ENCODE data around the gene POU4F2.

POU4F2 gene, protein sequence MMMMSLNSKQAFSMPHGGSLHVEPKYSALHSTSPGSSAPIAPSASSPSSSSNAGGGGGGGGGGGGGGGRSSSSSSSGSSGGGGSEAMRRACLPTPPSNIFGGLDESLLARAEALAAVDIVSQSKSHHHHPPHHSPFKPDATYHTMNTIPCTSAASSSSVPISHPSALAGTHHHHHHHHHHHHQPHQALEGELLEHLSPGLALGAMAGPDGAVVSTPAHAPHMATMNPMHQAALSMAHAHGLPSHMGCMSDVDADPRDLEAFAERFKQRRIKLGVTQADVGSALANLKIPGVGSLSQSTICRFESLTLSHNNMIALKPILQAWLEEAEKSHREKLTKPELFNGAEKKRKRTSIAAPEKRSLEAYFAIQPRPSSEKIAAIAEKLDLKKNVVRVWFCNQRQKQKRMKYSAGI

DNA sequence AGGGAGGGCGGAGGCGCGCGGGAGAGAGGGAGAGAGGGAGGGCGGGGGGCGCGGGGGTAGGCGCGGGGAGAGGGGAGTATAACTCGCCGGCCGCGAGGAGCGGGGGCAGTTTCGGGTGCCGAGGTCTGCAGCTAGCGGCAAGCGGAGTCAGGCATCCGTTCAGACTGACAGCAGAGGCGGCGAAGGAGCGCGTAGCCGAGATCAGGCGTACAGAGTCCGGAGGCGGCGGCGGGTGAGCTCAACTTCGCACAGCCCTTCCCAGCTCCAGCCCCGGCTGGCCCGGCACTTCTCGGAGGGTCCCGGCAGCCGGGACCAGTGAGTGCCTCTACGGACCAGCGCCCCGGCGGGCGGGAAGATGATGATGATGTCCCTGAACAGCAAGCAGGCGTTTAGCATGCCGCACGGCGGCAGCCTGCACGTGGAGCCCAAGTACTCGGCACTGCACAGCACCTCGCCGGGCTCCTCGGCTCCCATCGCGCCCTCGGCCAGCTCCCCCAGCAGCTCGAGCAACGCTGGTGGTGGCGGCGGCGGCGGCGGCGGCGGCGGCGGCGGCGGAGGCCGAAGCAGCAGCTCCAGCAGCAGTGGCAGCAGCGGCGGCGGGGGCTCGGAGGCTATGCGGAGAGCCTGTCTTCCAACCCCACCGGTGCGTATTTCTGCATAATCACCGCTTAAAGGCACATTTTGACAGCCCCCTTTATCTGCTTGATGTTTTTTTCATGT, at the start of gene POU4F2:
Gene POU4F2, plus strand, starts transcription at position 108 of the 720 bp plus-strand sequence. Its CDS starts 248 bp downstream, at position 356.
- DNase-seq: no peak

DNA sequence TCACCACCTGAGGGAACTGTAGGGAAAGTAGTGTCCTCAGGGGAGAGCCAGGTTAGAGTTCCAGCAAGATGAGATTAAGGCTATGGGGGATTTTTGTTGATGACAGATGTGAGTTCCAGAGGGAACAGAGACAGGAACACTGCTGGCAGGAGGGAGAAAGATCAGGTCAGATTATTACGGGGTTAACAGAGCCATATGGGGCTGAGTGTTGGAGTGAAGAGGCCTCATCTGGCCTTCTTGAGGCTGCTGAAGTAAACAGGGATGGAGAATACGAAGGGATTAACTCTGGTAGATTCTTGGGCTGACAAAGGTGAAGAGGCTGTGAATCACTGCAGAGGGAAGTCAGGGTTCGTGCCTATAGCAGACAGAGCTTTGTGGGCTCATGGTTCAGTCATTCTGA, 47.9 kb upstream of the POU4F2 start:
- no peak for DNase-seq

DNA sequence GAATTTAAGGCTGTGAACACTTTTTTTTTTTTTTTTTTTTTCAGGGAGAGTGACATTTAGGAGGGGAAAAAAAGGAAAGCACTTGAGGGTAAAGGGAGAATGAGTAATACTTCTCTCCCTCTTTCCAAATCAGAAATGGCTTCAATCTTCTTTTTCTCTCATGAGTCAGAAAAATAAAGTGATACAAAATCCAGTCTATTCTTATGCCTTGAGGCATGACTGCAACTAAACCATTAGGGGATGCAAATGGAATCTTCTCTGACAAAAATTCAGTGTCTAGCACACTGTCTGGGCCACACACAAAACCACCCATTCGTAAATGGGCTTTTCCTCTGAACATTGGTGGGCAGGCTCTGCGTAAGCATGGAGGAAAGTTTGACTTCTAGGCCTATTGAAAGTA, 46.7 kb upstream of the POU4F2 start:
- no peak for DNase-seq

DNA sequence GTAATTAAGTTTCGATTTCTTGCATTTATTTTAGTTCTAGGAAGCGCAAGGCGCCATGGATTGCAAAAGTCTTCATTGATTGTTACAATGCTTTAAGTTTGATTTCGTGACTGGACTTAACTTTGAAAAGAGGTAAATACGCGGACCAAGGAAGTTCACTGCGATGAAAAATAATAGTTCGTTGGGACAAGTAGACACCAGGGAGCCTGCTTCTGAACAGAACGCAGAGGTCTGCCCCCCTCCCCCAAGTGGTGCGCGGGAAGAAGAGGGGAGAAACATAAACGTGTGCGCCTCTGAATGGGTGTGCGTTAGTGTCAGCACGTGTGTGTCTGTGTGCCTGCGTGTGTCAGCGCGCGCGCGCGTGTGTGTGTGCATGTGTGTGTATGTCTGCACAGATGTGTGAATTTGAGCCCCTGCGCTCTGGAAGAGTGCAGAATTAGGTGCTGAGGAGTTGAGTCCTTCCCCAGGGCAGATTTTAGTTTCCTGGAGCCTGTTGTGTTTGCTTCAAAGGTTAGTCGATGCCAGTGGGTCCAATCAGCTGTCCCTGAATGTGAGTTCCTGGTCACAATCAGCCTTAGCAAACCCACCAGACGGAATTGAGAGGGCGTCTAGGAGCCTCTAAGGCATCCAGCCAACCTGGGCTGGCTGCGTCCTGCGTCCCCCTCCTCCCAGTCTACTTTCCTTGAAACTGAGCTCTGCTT, 5.8 kb upstream of the POU4F2 start:
- DNase-seq: no peak

DNA sequence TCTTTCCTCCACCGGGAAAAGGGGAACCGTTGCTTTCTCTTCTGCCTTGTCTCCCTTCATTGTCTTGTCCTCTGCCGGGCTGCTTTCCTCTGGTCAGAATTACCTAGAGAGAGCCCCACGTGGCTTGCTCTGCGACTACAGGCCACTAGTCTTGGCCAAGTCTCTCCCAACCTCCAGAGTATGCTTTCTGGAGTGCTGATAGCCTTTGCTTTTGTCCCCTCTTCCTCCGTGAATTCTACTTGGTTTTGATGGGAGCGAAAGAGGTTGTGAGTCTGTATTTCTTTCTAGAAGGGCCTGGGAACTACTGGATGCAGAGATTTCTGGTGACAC, 5.3 kb upstream of the POU4F2 start:
- no peak for DNase-seq

DNA sequence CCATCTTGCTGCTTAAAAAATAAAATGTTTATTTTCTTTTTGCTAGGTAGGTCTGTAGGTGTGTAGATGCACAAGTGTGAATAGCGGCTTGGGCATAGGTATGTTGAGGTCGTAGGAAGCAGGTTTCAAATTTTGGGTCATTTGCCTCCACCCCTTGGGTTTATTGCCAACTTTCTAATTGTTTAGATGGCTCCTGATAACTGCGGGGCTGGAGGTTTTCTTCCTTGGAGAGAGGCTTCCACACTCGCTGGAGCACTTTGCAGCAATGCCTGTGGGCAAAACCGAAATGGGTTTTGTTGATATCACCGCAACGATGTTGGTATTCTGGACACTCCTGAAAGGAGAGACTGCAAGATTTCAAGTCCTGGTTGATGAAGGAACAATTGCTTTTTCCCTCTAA, 3.9 kb upstream of the POU4F2 start:
- no peak for DNase-seq

DNA sequence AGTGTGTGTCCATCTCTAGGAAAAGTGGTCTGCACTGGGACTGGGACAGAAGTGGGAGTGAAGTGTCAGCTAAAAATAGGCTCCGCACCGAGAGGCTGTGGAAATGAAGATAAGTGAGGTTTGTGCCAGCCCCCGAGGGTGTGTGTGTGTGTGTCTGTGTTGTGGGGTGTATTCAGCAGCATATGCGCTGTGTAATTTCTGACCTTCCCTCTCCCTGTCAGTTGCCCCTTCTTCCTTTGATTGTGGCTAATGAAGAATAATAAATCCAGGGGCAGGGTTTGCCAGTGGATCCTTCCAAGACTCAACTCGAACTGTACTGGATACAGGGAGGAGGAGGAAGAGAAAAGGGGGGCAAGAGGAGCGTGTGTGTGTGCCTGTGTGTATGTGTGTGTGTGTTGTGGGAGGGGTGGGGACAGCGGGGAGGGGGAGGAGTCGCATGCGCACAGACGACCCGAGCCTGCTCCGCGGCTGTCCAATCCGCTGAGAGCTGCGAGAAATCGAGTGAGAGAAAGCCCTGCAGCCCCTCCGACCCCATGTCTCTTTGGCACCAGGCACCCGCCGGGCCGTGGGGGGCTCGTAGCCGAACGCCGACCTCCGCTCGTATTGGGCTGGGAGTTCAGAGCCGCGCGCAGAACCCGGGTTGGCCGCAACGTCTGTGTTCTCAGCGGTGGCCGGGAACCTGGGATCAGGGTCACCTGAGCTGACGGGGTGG, 916 bp upstream of the POU4F2 start:
- no peak for DNase-seq

DNA sequence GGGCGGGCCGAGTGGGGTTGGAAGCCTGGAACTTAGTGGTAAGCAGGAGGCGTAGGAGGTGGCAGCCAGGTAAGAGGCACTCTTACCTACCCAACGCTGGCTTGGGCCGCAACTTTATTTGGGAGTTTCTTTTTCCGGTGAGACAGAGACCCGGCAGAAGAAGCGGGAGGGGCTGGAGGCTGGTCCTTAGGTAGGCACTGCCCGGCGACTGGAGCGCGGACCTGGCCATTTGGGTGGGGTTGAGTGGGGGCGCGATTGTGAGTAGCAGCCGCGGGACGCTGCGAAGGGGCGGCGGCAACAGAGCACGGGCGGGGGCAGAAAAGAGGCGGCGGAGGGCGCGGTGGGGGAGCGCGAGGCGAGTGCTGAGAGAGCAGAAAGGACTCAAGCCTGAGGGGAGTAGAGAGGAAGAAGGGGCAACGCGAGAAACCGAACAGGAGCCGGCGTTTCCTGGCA, 334 bp upstream of the POU4F2 start:
- no peak for DNase-seq

DNA sequence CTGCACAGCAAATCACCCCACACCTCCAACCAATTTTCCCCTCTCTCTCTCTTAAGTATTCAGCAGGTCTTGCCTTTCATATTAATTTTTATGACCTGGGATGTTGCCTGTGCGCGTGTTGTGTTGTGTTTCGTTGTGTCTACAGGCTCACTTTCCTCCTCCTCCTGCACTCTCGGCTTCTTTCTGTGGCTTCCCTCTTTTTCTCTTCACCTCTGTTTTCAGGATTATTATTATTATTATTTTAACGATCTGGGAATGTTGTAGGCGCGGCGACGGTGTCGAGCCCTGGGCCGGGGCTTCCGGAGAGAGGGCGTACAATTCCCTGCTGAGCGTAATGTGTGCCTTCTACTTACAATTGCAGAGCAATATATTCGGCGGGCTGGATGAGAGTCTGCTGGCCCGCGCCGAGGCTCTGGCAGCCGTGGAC, 826 bp downstream of the POU4F2 start:
- DNase-seq: no peak

DNA sequence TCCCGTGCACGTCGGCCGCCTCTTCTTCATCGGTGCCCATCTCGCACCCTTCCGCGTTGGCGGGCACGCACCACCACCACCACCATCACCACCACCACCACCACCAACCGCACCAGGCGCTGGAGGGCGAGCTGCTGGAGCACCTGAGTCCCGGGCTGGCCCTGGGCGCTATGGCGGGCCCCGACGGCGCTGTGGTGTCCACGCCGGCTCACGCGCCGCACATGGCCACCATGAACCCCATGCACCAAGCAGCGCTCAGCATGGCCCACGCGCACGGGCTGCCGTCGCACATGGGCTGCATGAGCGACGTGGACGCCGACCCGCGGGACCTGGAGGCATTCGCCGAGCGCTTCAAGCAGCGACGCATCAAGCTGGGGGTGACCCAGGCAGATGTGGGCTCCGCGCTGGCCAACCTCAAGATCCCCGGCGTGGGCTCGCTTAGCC, 1.4 kb downstream of the POU4F2 start:
- no peak for DNase-seq

DNA sequence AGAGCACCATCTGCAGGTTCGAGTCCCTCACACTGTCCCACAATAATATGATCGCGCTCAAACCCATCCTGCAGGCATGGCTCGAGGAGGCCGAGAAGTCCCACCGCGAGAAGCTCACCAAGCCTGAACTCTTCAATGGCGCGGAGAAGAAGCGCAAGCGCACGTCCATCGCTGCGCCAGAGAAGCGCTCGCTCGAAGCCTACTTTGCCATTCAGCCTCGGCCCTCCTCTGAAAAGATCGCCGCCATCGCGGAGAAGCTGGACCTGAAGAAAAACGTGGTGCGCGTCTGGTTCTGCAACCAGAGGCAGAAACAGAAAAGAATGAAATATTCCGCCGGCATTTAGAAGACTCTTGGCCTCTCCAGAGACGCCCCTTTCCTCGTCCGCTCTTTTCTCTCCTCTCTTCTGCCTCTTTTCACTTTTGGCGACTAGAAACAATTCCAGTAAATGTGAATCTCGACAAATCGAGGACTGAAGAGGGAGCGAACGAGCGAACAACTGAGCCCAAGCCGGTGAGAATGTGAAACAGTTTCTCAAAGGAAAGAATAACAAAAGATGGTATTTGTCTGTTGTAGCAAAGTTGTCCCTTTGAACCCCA, 1.9 kb downstream of the POU4F2 start:
- no peak for DNase-seq

DNA sequence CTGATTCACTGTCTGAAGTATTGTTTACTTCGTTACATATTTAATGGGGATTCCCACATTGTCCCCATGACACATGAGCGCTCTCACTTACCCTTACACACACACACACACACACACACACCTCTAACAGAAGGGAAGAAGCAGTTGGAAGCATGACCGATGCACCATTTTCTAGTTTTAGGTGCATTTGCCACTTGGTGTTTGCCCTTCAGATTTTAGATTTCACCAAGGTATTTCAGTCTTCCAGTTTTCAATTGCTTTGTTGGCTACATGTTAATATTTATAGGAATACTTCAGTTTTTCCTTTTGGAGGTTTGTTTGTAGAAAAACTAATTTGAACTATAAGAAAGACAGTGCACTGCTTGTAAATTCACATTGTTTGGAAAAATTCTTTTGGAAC, 3.1 kb downstream of the POU4F2 start:
- DNase-seq: no peak

DNA sequence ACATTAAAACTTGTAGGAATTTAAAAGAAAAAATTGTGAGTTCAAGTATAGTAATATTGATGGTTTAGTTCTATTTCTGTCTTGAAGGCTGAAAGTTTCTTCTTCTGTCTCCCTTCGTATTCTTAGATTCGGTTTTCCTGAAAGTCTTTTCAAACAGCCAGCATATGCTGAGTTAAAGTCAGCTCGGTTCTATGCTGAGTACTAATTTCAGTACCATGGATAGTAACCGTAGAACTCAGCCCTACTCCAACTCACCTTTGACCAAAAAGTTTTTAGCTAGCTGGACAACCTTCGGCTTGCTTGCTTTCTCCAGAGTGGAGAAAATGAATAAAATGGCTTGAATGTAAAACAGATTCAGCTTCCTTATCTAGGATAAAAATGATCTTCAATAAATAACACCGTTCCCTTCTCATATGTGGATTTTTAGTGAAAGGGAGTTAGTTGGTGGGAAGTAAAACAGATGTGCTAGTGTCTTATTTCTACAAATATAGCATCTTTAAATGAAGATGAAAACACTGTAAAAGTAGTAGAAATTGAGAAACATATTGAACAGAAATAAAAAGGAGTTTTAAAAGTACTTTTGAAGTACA, 5.2 kb downstream of the POU4F2 start:
- DNase-seq: no peak

DNA sequence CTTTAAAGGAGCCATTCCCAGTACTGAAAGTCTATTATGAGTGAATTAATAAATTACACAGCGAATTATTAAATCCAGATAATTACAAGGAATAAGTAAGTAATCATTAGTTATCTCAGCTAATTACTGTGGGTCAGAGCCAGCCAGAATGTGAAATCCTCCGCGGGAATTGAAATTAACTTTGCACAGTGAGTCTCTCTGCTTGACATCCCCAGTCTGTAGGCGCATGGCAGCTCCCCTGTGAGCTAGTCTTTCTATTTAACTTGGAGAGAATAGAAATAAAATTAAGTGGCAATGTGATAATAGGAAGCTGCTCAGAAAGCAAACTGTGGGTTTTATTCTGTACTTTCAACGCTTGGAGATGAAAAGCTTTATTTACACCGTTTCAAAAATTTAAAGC, 7.2 kb downstream of the POU4F2 start:
- DNase-seq: no peak

DNA sequence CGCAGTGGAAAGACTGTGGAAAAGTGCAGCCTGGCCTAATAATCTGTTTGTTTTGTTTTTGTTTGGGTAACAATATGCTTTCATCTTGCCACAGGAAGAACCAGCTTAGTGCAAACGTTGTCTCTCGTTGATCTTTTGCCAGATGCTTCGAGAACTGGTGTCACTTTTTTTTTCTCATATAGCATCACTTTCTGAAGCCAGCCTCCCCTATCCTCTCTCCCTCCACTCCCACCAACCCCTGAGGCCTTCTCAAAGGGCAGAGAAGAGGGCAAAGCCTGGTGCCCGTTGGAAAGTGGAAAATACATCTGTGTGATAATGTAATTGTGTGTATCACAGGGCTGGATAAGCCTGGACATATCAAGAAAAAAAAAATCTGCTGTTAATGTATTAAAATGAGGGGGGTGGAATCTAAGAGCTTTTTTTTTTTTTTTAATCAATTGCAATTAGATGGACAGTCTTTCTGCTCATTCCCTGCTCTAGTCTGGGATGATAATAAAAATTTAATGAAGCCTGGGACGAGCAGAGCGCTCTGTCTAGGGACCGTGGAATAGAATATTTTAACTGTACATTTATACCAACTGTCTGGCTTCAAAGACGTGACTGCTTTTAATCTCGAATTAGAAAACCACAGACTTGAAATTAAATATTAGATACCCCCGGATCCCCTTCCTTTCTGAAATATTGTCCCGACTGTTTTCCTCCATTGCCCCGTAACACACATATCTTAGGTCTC, 8.1 kb downstream of the POU4F2 start:
- DNase-seq: no peak

DNA sequence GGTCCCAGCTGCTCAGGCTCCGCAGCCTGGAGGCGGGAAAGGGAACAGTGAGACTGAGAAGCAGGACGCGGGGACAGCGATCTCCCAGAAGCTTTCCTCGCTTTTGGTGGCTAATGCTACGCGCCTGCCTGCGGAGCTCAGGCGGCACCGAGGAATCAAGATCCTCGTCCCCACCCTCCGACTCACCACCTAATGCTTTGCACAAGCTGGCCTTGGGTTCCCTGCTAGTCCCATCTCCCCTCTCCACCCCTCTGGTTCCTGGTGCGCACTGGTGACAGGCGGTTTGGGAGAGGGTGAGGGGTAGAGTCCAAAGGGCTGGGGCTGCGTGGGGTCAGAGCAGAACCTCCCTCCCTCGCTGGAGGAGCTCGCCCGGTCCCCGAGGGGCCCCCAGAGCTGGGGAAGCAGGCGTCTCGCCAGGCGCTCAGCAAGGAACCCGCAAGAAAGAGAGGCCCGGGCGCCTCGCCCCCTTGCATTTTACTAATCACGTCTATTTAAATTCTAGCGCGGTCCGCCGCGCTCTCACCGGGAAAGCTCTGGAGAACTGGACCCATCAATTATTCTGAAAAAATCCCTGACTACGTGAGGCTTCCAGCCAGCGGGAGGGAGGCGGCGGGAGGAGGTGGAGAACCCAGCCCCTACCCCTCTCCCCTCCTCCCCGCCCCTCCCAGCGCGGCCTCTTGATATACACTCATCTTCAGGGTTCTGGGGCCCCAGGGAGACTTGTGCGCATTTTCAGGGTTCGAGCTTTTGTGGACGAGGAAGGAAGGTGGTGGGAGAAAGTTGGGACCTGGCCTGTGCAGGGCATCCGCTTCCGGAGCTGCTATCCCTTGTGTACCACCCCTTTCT, 9.1 kb downstream of the POU4F2 start:
- DNase-seq: no peak

DNA sequence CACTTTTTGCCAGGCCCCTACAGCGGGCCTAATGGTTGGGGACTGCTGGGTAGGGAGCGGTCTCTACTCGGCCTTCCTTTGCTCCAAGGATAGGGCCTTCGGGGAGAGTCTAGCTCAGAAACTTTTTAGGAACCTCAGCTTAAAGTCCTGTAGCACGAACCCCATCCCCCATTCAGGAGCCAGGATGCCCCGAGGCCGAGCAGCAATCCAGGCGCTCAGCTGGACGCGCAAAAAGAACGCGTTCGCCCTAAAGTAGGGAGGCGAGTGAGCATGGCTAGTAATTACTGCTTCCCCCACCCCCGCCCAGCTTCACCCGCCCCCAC, 9.7 kb downstream of the POU4F2 start:
- no peak for DNase-seq

DNA sequence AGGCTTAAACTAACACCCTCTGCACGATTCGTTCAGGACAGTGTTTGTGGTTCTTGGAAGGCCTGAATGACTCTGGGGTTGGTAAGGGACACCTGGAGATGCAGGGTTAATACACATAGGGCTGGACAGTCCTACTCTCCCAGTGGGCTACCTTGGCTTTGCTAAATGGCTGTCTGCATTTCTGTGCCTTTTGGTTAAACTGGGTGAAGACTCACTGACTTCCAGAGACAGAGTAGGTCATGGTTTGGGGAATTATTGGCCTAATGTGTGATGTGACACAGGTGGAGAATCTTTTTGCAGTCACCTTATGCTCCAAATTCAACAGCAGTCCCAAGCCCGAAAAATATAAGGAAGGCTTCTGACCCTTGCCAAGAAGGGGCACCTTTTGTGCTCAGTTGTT, 10.5 kb downstream of the POU4F2 start:
- no peak for DNase-seq

DNA sequence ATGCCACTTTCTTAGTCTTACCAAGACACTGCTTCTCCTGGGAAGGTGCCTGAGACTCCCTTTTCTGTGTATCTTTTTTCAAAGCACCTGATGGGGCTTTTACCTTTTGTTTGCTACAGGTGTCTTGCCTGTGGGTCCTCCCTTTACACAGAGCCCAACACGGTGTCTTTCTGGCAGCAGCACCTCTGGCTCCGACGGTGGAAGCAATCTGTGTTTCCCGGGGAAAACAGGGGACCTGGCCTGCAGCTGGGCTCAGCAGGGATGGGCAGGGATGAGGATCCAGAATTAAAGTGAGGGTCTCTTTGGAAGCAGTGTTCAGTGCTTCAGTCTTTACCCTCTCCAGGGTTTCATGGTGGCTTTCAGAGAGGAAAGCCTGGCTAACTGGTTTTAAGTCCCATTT, 11.3 kb downstream of the POU4F2 start:
- DNase-seq: no peak

DNA sequence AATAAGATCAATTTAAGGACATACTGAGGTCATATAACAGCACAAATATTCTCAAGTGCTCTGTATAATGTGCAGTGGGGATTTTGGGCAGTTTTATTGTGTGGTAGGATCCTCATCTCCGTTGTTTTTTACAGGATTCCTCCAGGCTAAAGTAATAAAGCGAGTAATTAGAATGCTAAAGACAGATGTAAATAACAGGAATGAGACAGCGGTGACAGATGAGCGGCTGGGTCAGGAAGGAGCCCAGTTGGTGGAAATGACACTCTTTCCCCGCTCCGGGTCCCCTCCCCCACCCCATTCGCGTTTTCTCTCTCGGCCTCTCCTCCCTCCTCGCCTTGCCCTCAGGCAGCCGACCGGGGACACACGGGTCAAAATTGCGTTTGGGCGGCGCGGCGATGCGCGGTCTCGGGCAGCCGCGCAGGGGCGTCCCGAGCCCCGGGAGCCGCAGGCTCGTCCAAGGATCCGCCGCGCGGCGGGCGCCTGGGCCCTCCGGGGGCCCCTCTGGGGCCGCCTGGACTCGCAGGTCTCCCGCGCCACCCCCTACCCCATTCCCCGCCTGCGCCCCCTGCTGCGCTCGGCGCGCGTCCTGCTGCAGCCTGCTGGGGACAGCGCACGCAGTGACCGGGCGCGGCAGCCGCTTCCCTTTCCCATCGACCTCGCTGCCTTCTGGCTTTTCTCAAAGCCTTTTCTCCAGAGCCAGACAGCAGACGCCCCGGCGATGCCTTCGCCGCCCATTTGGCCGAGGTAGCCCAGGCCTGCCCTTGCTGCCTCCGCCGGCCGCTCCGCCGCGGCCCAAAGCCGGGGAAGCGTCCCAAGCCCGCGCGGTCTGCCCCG, 16.2 kb downstream of the POU4F2 start:
- DNase-seq: no peak
